HG03025 (cell line): ENCODE results near the gene KLHDC1.
"Not testable (repeated sequence)": the region's sequence is repeated elsewhere in the genome, so short reads cannot be mapped to it uniquely, and the experiment has no call there.

ENCODE experiments used
- ATAC-seq: cut with Tn5 transposase; IDR thresholded peaks from one replicate; pipeline ENCODE4 v1.9.1; 2021; ENCODE audit warnings: mild to moderate bottlenecking, moderate library complexity; ENCODE audit not compliant: unreplicated experiment, low FRiP score

Gene KLHDC1

GRCh38 chr14:49692811-49693734 is at the start of gene KLHDC1:
Gene KLHDC1, plus strand, starts transcription at chr14:49693120. Its CDS starts 75 bp downstream, at chr14:49693195.
- ATAC-seq, result peak; percentile 73

GRCh38 chr14:49653508-49653907 is 39.4 kb upstream of the KLHDC1 start:
- no peak for ATAC-seq

GRCh38 chr14:49654511-49654910 is 38.4 kb upstream of the KLHDC1 start:
- ATAC-seq, result no peak

- ATAC-seq, result not testable (repeated sequence)
Observed at GRCh38 chr14:49657500-49657899, 35.4 kb upstream of the KLHDC1 start.

GRCh38 chr14:49659526-49660455 is 33.1 kb upstream of the KLHDC1 start:
- ATAC-seq, result no peak

GRCh38 chr14:49670475-49670874 is 22.4 kb upstream of the KLHDC1 start:
- no peak for ATAC-seq

- ATAC-seq, result no peak
Observed at GRCh38 chr14:49673586-49673985, 19.3 kb upstream of the KLHDC1 start.

GRCh38 chr14:49677643-49678042 is 15.3 kb upstream of the KLHDC1 start:
- ATAC-seq, result no peak

- no peak for ATAC-seq
Observed at GRCh38 chr14:49679271-49679670, 13.6 kb upstream of the KLHDC1 start.

GRCh38 chr14:49686425-49686824 is 6.5 kb upstream of the KLHDC1 start:
- ATAC-seq, result no peak

GRCh38 chr14:49687942-49688700 is 4.8 kb upstream of the KLHDC1 start, which contains the start of gene POLE2:
Gene POLE2, minus strand, starts transcription at chr14:49688214. Its CDS starts 11 bp downstream, at chr14:49688203.
- peak; percentile 70 for ATAC-seq

GRCh38 chr14:49688701-49689030 is 4.3 kb upstream of the KLHDC1 start:
- no peak for ATAC-seq

GRCh38 chr14:49691031-49691430 is 1.9 kb upstream of the KLHDC1 start:
- no peak for ATAC-seq

GRCh38 chr14:49692193-49692757 is 645 bp upstream of the KLHDC1 start:
- no peak for ATAC-seq

GRCh38 chr14:49693735-49694124 is 810 bp downstream of the KLHDC1 start:
- ATAC-seq, result not testable (repeated sequence)

- no peak for ATAC-seq
Observed at GRCh38 chr14:49702725-49703124, 9.8 kb downstream of the KLHDC1 start.

GRCh38 chr14:49703965-49704364 is 11.0 kb downstream of the KLHDC1 start:
- no peak for ATAC-seq

- not testable (repeated sequence) for ATAC-seq
Observed at GRCh38 chr14:49704471-49704870, 11.6 kb downstream of the KLHDC1 start.

GRCh38 chr14:49710993-49711392 is 18.1 kb downstream of the KLHDC1 start:
- ATAC-seq, result not testable (repeated sequence)

- ATAC-seq, result no peak
Observed at GRCh38 chr14:49720744-49721143, 27.8 kb downstream of the KLHDC1 start.
